PC-9 (cell line): ENCODE data around the gene RHBDD1.

Experiments used
- EZH2 ChIP-seq: fragments of 200-600 bp; sonication (generic); IDR thresholded peaks from 2 replicates; pipeline ENCODE4 v1.8.0; 2017; ENCODE audit warnings: antibody characterized with exemption, low read depth
- TF ChIP-seq, protein P1 (sequence below): fragments of 200-600 bp; sonication (generic); conservative IDR thresholded peaks from 2 replicates; pipeline ENCODE4 v1.6.1; 2017; ENCODE audit warnings: mixed run types, antibody characterized with exemption, mild to moderate bottlenecking, moderate library complexity

- TF ChIP-seq, protein P1, sequence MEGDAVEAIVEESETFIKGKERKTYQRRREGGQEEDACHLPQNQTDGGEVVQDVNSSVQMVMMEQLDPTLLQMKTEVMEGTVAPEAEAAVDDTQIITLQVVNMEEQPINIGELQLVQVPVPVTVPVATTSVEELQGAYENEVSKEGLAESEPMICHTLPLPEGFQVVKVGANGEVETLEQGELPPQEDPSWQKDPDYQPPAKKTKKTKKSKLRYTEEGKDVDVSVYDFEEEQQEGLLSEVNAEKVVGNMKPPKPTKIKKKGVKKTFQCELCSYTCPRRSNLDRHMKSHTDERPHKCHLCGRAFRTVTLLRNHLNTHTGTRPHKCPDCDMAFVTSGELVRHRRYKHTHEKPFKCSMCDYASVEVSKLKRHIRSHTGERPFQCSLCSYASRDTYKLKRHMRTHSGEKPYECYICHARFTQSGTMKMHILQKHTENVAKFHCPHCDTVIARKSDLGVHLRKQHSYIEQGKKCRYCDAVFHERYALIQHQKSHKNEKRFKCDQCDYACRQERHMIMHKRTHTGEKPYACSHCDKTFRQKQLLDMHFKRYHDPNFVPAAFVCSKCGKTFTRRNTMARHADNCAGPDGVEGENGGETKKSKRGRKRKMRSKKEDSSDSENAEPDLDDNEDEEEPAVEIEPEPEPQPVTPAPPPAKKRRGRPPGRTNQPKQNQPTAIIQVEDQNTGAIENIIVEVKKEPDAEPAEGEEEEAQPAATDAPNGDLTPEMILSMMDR, result no peak
- no peak for TF ChIP-seq EZH2
Measured at GRCh38 chr2:226873051-226873620, 37.3 kb downstream of the RHBDD1 start.
